Muscle of leg (tissue), 11 donors: ENCODE measurements around the gene NPW. TPM values are rescaled to one million over a fixed set of nuclear protein-coding genes. Genes with fewer than 3 reads are reported as not detected.

Source experiments
- DNase-seq: peaks from one replicate; pipeline ENCODE4 v3.0.0; 2013
- H3K27ac ChIP-seq: one replicate; pipeline ENCODE4 v1.5.1; 2013; ENCODE audit warnings: mild to moderate bottlenecking, low read length, control low read depth
- H3K27me3 ChIP-seq: one replicate; pipeline ENCODE4 v1.6.1; 2013; ENCODE audit warnings: low read length; ENCODE audit not compliant: control insufficient read depth, insufficient read depth
- H3K36me3 ChIP-seq: one replicate; pipeline ENCODE4 v1.6.1; 2013; ENCODE audit warnings: low read length; ENCODE audit not compliant: control insufficient read depth, insufficient read depth
- H3K4me1 ChIP-seq: one replicate; pipeline ENCODE4 v1.6.1; 2013; ENCODE audit warnings: low read length; ENCODE audit not compliant: control insufficient read depth, insufficient read depth
- H3K4me3 ChIP-seq: one replicate; pipeline ENCODE4 v1.5.1; 2013; ENCODE audit warnings: low read length, control low read depth
- H3K9me3 ChIP-seq: replicated peaks from 2 replicates; pipeline ENCODE4 v1.6.1; 2013; ENCODE audit warnings: low read depth, low read length; ENCODE audit not compliant: control insufficient read depth
- WGBS: methylation state at CpG from one replicate; pipeline ENCODE4 v1.1.5; 2013; ENCODE audit warnings: missing lambda C conversion rate; ENCODE audit not compliant: insufficient coverage; 5-methylcytosine and 5-hydroxymethylcytosine counted together
- polyA plus RNA-seq, 8 donors: library from polyadenylated mRNA; unstranded; fragments of 120-200 nt; gene quantifications; one replicate each; pipeline versions ENCODE4 v1.2.1 to v1.2.3, GENCODE V29; 2013; ENCODE audit warnings: inconsistent platforms in 1 of 8, low replicate concordance in 1 of 8; ENCODE audit not compliant: insufficient read length in 8 of 8, insufficient read depth in 1 of 8
- total RNA-seq: library from RNA; stranded (reverse); fragments of 120-200 nt; gene quantifications from one replicate; pipeline ENCODE4 v1.2.4, GENCODE V29; 2013

The NPW gene
- total and polyA plus RNA-seq, 9 donors: 0.57 to 5.4 (median 2.3) TPM

DNA sequence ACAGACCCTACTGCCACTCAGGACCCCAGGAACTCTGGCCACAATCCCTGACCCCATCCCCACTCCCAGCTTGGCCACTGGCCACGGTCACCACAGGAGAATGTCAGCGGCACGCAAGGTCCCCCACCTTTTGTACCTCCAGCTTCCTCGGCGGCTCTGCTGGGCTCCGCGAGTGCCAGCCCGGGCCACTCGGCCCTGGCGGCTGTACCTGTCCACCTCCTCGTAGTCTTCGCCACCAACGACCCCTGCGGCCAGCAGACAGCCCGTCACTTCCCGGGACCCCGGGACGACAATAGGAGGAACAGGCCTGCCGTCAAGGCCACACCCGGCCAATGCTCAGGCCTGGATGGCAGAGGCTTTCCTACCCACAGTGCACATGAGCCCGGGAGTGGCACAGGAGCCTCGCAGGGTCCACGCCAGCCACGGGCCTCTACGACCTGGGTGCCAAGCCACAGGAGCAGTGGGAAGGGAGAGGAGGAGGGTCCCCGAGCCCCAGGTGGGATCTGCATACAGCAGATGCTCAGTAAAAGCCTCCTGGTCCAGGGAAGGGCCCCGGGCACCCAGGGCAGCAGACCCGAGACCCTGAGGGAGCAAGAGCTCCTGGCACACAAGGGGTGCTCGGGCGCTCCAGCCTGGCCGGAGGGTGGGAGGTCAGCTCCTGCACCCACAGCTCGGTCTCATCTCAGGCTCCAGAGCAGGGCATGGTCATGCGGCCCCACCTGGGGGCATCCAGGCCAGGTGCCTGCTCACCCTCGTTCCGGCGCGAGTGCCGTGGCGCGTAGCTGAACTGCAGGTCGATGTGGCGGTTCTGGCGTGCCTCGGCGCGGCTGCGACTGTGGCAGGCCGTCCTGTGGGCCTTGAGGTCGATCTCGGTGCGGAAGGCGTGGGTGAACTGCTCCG lies 17.9 kb upstream of the NPW start:
- H3K27ac ChIP-seq: no peak overlapping the region
- 94% methylated on average over 51 of the region's 53 CpGs for WGBS
- H3K4me1 ChIP-seq: peaks cover 44% of the 10 kb centered on the region
- no peaks in the 10 kb centered on the region for H3K27me3 ChIP-seq
- H3K36me3 ChIP-seq: peaks cover 70% of the 10 kb centered on the region
- H3K9me3 ChIP-seq: no peaks in the 10 kb centered on the region
- DNase-seq: no peak
- H3K4me3 ChIP-seq: no peak overlapping the region

DNA sequence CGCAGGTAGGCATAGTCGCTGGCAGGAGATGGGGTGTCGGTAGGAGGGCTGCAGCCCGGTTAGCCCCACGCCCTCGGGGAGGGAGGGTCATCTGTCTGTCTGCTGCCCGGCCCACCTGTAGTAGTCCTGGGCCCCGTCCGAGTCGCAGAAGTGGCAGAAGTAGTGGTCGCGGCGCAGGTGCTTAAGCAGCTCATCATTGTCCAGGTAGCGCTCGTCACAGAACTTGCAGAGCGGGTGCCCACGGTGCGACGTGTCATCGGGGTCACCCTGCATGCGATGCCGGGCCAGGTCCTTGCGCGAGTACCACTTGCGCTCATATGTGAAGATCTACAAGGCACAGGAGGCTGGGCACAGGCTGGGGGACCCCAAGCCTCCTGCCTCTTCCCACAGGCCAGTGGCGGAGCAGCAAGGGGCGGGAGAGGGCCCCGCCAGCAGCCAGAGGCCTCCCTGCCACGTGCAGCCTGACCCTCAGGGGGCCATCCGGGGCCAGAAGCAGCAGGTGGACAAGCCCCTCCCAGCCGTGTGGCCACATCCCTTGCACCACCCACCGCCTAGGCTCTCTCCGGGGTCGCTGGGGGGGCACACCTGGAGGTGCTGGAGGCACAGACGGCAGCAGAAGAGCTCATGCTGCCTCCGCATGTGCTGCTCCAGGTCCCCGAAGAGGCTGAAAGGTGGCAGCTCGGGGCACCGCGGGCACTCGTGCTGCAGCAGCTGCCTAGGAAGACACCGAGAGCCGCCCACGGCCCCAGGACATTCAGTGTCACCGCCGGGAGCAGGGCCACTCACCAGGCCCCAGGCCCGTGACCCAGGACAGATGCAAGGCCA lies 17.0 kb upstream of the NPW start:
- peak overlapping the region; percentile 35 for H3K27ac ChIP-seq
- H3K27me3 ChIP-seq: no peaks in the 10 kb centered on the region
- peaks cover 68% of the 10 kb centered on the region for H3K36me3 ChIP-seq
- no peaks in the 10 kb centered on the region for H3K9me3 ChIP-seq
- WGBS: 92% methylated on average over 42 of the region's 47 CpGs
- H3K4me1 ChIP-seq: peaks cover 54% of the 10 kb centered on the region
- DNase-seq: no peak
- H3K4me3 ChIP-seq: no peak overlapping the region

DNA sequence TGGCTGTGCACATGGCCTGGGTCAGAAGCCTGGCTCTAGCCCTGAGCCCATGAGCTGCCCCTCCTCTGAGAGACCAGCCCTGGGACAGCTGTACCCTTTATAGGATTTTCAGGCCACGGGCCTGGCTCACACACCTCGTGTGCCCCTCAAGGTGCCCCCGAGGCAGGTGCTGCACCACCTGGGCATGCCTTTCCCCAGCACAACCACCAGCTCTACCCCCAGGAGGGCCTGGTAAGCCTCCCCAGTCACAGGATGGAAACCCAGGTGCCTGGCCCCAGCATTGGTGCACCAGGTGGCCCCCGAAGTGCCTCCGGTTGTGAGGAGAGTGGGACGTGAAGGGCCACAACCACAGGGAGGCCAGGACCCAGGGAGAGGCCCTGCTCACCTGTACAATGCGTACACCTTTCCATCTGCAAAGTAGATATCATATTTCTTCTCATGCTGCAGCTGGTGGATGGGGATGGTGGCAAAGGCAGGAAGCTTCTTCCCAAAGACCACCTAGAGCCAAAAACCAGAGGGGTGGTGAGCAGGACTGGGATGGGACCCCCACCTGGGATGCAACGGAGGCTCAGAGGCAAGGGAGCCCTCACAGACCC lies 16.3 kb upstream of the NPW start:
- H3K27ac ChIP-seq: peak overlapping the region; percentile 67
- 82% methylated on average over 6 of the region's 8 CpGs for WGBS
- no peak overlapping the region for H3K4me3 ChIP-seq
- H3K9me3 ChIP-seq: no peaks in the 10 kb centered on the region
- H3K4me1 ChIP-seq: peaks cover 61% of the 10 kb centered on the region
- H3K36me3 ChIP-seq: peaks cover 65% of the 10 kb centered on the region
- H3K27me3 ChIP-seq: no peaks in the 10 kb centered on the region
- no peak for DNase-seq

DNA sequence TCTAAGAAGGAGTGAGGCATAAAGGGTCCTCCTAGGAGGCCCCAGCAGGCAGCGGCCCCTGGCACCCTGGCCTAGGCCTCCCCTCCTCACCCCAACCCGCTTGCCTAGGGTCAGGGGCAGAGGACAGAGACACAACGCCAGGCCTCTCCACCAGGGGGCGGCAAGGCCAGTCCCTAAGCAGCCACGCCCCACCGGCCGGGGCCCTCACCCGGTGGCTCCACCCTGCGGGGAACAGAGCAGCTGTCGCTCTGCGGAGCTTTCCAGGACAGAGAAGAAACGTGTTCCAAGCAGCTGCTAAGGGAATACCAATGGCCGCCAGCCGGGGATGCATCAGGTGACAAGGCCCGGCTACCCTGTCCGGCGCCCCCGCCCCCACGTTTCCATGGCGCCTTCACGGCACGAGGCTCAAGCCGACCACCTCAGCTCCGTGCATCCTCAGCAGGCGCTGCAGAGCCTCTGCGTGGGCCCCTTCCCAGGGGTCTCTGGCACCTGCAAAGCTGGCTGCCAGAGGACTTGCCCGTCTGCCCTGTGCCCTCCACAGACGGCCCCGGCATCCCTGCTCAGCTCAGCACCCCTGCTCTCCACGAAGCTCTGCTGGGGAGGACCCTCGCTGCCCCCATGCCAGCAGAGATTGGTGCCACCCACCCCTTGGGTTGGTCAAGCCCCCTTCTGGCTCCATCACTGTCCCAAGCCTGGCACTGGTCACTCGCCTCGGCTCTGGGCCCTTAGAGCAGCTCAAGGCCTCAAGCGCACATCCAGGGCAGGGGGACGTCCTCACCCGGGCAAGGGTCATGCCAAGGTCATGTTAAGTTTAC lies 15.6 kb upstream of the NPW start:
- Histone ChIP-seq H3K9me3 (no peaks in the 10 kb centered on the region), H3K36me3 (peaks cover 58% of the 10 kb centered on the region), H3K27me3 (no peaks in the 10 kb centered on the region), H3K27ac (peak overlapping the region; percentile 78), H3K4me3 (no peak overlapping the region), H3K4me1 (peaks cover 68% of the 10 kb centered on the region)
- 19% methylated on average over 36 of the region's 36 CpGs for WGBS
- peak; percentile 95 for DNase-seq

DNA sequence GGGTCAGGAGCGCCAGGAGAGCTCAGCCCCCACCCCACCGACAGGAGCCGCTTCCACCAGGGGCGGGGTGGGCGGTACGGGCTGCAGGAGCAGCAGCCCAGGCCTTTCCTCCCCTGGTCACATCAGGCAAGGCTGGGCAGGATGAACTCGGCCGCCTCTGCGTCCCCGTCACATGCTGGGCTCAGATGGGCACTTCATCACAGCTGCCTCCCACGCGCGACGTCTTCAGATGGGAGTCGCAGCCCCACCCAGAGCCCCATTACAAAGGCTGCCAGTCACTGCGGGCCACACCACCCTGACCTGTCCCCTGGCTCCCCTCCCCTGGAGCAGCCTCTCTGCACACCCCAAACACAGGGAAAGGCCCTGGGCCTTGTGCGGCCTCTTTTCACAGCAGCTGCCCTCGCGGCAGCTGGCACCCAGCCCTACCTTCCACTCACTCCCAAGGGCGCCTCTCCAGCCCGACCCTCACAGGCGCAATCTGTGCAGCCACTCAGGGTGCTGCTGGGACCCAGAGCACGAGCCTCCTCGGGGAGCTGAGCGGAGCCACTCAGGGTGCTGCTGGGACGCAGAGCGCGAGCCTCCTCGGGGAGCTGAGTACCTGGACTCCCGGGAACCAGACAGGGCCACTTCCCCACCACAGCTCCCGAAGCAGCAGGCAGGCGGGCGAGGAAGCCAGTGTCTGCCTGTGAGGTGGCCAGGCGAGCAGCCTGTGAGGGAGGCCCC lies 14.6 kb upstream of the NPW start:
- no peak overlapping the region for H3K4me3 ChIP-seq
- peaks cover 49% of the 10 kb centered on the region for H3K36me3 ChIP-seq
- peak overlapping the region; percentile 78 for H3K27ac ChIP-seq
- DNase-seq: no peak
- H3K9me3 ChIP-seq: no peaks in the 10 kb centered on the region
- H3K27me3 ChIP-seq: no peaks in the 10 kb centered on the region
- H3K4me1 ChIP-seq: peaks cover 69% of the 10 kb centered on the region
- WGBS: 61% methylated on average over 25 of the region's 34 CpGs

DNA sequence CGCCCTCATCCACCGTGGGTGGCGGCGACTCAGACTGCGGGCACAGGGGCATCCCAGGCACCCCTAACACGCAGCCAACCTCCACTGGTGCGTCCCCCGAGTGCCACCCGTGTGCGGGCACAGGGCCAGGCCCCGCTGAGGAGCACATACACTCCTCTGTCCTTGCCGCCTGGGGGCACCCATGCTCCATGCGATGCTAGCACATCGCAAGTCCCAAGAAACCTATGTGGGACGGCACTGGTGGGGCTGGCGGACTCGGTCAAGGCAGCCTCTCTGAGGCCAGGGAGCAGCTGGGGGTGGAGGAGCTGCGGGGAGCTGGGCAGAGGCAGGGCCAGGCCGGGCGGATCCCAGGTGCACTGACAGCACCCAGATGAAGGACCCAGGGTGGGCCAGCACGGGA lies 13.9 kb upstream of the NPW start:
- no peak overlapping the region for H3K4me3 ChIP-seq
- H3K9me3 ChIP-seq: no peaks in the 10 kb centered on the region
- no peak for DNase-seq
- 86% methylated on average over 21 of the region's 21 CpGs for WGBS
- peaks cover 43% of the 10 kb centered on the region for H3K36me3 ChIP-seq
- H3K4me1 ChIP-seq: peaks cover 76% of the 10 kb centered on the region
- no peaks in the 10 kb centered on the region for H3K27me3 ChIP-seq
- H3K27ac ChIP-seq: peak overlapping the region; percentile 3

DNA sequence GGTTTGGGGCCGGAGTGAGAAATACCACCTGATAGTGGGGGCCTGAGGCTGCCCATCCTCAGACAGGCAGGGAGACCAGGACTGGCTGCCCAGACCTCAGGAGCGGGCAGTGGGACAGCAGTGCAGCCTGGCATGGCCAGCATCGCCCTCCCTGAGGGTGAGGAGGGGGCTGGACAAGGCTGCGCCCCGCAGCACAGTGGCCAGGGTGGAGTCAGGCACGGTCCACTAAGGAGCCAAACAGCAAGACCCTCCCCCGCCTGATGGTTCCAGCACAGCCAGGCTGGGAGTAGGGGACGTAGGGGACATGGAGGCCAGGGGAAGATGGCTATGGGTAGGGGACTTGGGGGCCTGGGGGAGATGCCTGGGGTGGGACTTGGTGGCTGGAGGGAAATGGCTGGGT lies 13.3 kb upstream of the NPW start:
- no peak overlapping the region for H3K4me3 ChIP-seq
- H3K27me3 ChIP-seq: no peaks in the 10 kb centered on the region
- H3K27ac ChIP-seq: peak overlapping the region; percentile 3
- H3K9me3 ChIP-seq: no peaks in the 10 kb centered on the region
- peaks cover 36% of the 10 kb centered on the region for H3K36me3 ChIP-seq
- H3K4me1 ChIP-seq: peaks cover 77% of the 10 kb centered on the region
- no peak for DNase-seq
- 90% methylated on average over 8 of the region's 8 CpGs for WGBS

DNA sequence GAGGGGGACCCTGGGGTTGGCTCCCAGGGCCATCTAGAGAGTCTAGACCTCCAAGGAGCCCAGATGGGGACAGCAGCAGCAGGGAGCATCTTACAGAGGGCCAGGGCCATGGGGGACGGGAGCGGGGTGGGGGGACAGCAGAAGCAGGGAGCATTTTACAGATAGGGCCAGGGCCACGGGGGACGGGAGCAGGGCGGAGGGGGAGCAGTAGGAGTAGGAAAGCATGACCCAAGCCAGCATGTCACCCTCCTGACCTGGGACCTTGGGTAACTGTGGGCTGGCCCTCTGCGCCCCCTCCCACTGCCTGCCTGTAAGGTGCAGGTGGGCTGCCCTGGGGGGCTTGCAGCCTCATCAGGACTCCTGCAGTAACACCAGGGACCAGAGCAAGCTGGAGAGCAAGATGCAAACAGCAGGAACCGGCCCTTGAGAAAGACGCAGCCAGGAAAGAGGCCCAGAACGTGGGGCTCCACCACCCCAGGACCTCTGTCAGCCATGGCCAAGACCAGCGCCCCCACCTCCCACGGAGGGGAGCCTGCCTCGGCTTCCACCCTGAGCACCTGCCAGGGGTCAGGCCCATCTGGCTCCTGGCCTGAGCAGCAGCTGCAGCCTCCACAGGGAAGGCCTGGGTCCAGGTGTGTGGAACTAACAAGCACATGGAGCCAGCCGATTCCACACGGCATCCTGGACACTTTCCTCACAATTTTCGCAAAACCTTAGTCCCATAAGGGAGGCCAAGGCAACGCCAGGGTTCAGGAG lies 12.3 kb upstream of the NPW start:
- no peaks in the 10 kb centered on the region for H3K27me3 ChIP-seq
- no peak overlapping the region for H3K4me3 ChIP-seq
- peaks cover 27% of the 10 kb centered on the region for H3K36me3 ChIP-seq
- H3K9me3 ChIP-seq: no peaks in the 10 kb centered on the region
- H3K4me1 ChIP-seq: peaks cover 75% of the 10 kb centered on the region
- 53% methylated on average over 13 of the region's 16 CpGs for WGBS
- DNase-seq: no peak
- H3K27ac ChIP-seq: no peak overlapping the region
